Loucy (cell line): ENCODE results near the gene PLXDC1.

Source experiments
- H2AFZ ChIP-seq: fragments of 200-600 bp; sonication (generic); 2 replicates; pipeline ENCODE4 v1.6.0; 2016; ENCODE audit warnings: antibody characterized with exemption, mild to moderate bottlenecking, low read length, moderate library complexity
- H3F3A ChIP-seq: fragments of 200-600 bp; 2 replicates; pipeline ENCODE4 v1.6.0; 2016; ENCODE audit warnings: antibody characterized with exemption, low read depth, mild to moderate bottlenecking
- H3K27me3 ChIP-seq: fragments of 200-600 bp; sonication (generic); 2 replicates; pipeline ENCODE4 v1.6.1; 2014; ENCODE audit warnings: low read length, mild to moderate bottlenecking; ENCODE audit not compliant: insufficient read depth, poor library complexity, severe bottlenecking
- H3K36me3 ChIP-seq: fragments of 200-600 bp; sonication (generic); 2 replicates; pipeline ENCODE4 v1.6.1; 2016; ENCODE audit warnings: low read length; ENCODE audit not compliant: insufficient read depth
- H3K4me1 ChIP-seq: fragments of 200-600 bp; sonication (generic); 2 replicates; pipeline ENCODE4 v1.5.1; 2014; ENCODE audit warnings: low read length, mild to moderate bottlenecking; ENCODE audit not compliant: insufficient read depth, poor library complexity, severe bottlenecking
- H3K4me2 ChIP-seq: fragments of 200-600 bp; sonication (generic); 2 replicates; pipeline ENCODE4 v1.6.0; 2014; ENCODE audit warnings: antibody characterized with exemption, low read length, low read depth, mild to moderate bottlenecking; ENCODE audit not compliant: poor library complexity, severe bottlenecking
- H3K4me3 ChIP-seq: fragments of 200-600 bp; sonication (generic); 2 replicates; pipeline ENCODE4 v1.5.1; 2014; ENCODE audit warnings: low read length, mild to moderate bottlenecking, mixed read lengths; ENCODE audit not compliant: poor library complexity, severe bottlenecking
- H3K79me2 ChIP-seq: fragments of 200-600 bp; sonication (generic); 2 replicates; pipeline ENCODE4 v1.6.1; 2014; ENCODE audit warnings: low read length; ENCODE audit not compliant: insufficient read depth
- H3K9ac ChIP-seq: fragments of 200-600 bp; sonication (generic); 2 replicates; pipeline ENCODE4 v1.6.0; 2014; ENCODE audit warnings: mild to moderate bottlenecking, low read depth, low read length, moderate library complexity; ENCODE audit not compliant: poor library complexity, severe bottlenecking
- H3K9me2 ChIP-seq: fragments of 200-600 bp; sonication (generic); replicated peaks from 2 replicates; pipeline ENCODE4 v1.6.1; 2016; ENCODE audit warnings: low read depth, low read length, mixed read lengths
- H3K9me3 ChIP-seq: fragments of 200-600 bp; sonication (generic); 2 replicates; pipeline ENCODE4 v1.6.1; 2014; ENCODE audit warnings: mild to moderate bottlenecking, antibody characterized with exemption, low read length, low read depth; ENCODE audit not compliant: insufficient read depth
- H4K20me1 ChIP-seq: fragments of 200-600 bp; sonication (generic); 2 replicates; pipeline ENCODE4 v1.6.0; 2014; ENCODE audit warnings: antibody characterized with exemption, low read length, mild to moderate bottlenecking; ENCODE audit not compliant: insufficient read depth, poor library complexity, severe bottlenecking
- EZH2phosphoT487 ChIP-seq: fragments of 200-600 bp; IDR thresholded peaks from 2 replicates; pipeline ENCODE4 v1.6.1; 2018; ENCODE audit warnings: antibody characterized with exemption, mild to moderate bottlenecking, moderate library complexity, borderline replicate concordance
- TF ChIP-seq, protein P1 (sequence below): fragments of 200-600 bp; sonication (generic); conservative IDR thresholded peaks from 2 replicates; pipeline ENCODE4 v1.5.1; 2014; ENCODE audit warnings: mild to moderate bottlenecking, antibody characterized with exemption, low read length

PLXDC1 gene

DNA sequence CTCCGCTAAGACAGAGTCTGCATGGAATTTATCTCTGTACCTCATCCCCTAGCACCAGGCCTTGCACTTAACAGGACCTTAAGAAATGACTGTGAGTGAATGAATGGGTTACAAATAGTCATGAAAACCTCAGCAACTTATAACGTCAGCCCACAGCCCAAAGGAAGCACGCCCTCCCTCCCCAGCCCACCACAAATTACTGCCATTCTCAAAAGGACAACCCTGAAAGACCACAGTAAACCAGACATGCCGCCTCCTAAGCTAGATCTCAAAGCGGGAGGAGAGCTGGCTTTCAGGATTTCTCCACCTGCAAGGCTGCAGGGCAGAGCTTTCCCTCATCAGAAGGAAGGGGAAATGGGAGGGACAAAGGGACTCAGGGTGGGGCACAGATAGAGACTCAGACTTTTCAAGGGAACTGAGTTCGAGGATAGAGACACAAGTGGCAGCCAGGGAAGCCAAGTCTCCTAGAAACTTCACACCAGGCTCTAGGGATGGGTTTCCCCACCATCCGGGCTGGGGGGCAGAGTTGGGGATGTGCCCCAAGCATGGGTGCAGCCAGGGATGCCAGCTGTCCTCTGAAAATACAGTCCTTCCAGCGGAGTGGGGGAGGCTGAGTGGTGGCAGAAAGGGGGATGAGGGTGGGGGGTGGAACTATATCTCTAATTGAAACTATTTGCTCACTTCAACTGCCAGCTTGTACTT lies 56.7 kb downstream of the PLXDC1 start:
- peaks cover 59% of the 10 kb centered on the region for H3K4me1 ChIP-seq
- H4K20me1 ChIP-seq = no peaks in the 10 kb centered on the region
- H3K9ac ChIP-seq = peak overlapping the region; percentile 62
- H2AFZ ChIP-seq = no peak overlapping the region
- H3F3A ChIP-seq = peaks cover 17% of the 10 kb centered on the region
- H3K4me3 ChIP-seq = peak overlapping the region; percentile 65
- H3K9me3 ChIP-seq = no peaks in the 10 kb centered on the region
- no peaks in the 10 kb centered on the region for H3K79me2 ChIP-seq
- no peaks in the 10 kb centered on the region for H3K36me3 ChIP-seq
- no peaks in the 10 kb centered on the region for H3K27me3 ChIP-seq
- H3K4me2 ChIP-seq = peak overlapping the region; percentile 96
- no peaks in the 10 kb centered on the region for H3K9me2 ChIP-seq
- TF ChIP-seq EZH2phosphoT487 = no peak
- TF ChIP-seq, protein P1, sequence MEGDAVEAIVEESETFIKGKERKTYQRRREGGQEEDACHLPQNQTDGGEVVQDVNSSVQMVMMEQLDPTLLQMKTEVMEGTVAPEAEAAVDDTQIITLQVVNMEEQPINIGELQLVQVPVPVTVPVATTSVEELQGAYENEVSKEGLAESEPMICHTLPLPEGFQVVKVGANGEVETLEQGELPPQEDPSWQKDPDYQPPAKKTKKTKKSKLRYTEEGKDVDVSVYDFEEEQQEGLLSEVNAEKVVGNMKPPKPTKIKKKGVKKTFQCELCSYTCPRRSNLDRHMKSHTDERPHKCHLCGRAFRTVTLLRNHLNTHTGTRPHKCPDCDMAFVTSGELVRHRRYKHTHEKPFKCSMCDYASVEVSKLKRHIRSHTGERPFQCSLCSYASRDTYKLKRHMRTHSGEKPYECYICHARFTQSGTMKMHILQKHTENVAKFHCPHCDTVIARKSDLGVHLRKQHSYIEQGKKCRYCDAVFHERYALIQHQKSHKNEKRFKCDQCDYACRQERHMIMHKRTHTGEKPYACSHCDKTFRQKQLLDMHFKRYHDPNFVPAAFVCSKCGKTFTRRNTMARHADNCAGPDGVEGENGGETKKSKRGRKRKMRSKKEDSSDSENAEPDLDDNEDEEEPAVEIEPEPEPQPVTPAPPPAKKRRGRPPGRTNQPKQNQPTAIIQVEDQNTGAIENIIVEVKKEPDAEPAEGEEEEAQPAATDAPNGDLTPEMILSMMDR = no peak

DNA sequence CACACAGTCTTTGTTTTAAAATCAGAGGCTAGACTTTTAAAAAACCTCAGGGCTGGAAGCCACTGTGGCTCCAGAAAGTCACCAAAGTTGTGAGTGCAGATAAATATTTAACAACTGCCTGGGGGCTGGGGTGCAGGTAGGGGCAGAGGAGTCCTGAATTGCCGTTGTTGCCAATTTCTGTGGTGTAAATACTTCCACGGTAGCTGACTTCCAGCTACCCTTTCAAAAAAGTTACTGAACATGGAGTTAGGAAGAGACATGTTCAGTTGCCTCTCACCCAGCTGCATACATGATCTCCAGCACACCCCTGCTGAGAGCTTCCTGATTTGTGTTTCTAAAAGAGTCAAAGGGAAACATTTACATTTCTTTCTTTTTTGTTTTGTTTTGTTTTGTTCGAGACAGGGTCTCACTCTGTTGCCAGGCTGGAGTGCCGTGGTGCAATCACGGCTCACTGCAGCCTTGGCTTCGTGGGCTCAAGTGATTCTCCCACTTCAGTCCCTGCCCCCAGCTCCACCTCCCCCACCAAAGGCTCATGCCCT lies 58.7 kb downstream of the PLXDC1 start:
- peak overlapping the region; percentile 64 for H3K9ac ChIP-seq
- H3K36me3 ChIP-seq = no peaks in the 10 kb centered on the region
- H3K4me2 ChIP-seq = peak overlapping the region; percentile 74
- H3K79me2 ChIP-seq = no peaks in the 10 kb centered on the region
- H2AFZ ChIP-seq = peak overlapping the region; percentile 33
- H3K4me3 ChIP-seq = peak overlapping the region; percentile 59
- no peaks in the 10 kb centered on the region for H3K27me3 ChIP-seq
- H3K9me3 ChIP-seq = no peaks in the 10 kb centered on the region
- TF ChIP-seq, protein P1 = no peak
- no peak for TF ChIP-seq EZH2phosphoT487
- H3K9me2 ChIP-seq = no peaks in the 10 kb centered on the region
- H4K20me1 ChIP-seq = no peaks in the 10 kb centered on the region
- H3F3A ChIP-seq = peaks cover 17% of the 10 kb centered on the region
- peaks cover 66% of the 10 kb centered on the region for H3K4me1 ChIP-seq

DNA sequence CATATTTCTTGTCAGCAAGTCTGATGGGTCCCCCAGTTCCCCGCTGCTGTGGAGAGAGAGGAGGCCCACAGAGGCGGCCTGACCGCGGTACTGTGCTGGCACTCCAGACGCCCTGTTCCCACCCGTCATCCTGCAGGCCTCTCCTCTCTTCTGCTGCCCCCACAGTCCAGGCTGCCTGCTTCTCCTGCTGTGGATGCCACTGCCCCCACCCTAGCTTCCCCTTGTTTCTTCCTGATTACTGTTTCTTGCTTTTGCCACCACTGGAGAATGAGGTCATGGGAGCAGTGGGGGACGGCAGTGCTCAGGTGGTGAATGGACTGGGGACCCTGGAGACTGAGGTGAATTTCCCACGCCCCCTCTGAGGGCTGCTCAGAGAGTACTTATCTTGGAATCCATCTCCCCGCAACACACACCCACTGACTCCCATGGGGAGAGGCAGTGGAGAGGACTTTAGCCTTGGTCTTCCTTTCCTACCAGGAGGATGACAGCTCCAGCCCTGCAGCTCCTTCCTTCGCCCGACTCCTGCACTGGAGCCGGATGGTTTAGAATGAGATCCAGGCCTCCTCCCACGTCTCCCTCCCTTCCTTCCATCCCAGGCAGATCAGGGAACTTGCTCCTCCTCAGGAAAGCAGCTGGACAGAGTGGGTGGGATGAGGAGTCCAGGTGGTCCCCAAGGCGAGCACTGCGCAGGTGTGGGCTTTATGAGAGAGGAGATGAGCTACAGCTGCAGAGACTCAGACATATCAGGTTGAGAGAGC lies 60.4 kb downstream of the PLXDC1 start:
- Histone ChIP-seq H3K79me2 (no peaks in the 10 kb centered on the region), H4K20me1 (no peaks in the 10 kb centered on the region), H3K27me3 (no peaks in the 10 kb centered on the region), H3K9me3 (no peaks in the 10 kb centered on the region), H3K4me1 (peaks cover 59% of the 10 kb centered on the region), H3K4me2 (no peak overlapping the region), H2AFZ (no peak overlapping the region), H3F3A (peaks cover 5% of the 10 kb centered on the region; the same call in 1 of the 2 replicates), H3K4me3 (no peak overlapping the region), H3K9me2 (no peaks in the 10 kb centered on the region), H3K9ac (no peak overlapping the region), H3K36me3 (no peaks in the 10 kb centered on the region)
- TF ChIP-seq EZH2phosphoT487 = no peak
- TF ChIP-seq, protein P1 = no peak
